NB4 (cell line): ENCODE data around the gene CLTRN.
A peak's percentile ranks its signal among the peaks of the same experiment; 100 is the strongest.

Experiments used
- DNase-seq: peaks from one replicate; pipeline ENCODE4 v3.0.0; 2010; ENCODE audit warnings: low read depth
- H3K4me3 ChIP-seq: one replicate; pipeline ENCODE4 v1.5.1; 2011; ENCODE audit warnings: mild to moderate bottlenecking, low read depth, low read length, moderate library complexity
- CTCF ChIP-seq: IDR thresholded peaks from one replicate; pipeline ENCODE4 v1.5.1; 2012; ENCODE audit warnings: low read depth, low read length
- MAX ChIP-seq: IDR thresholded peaks from 2 replicates; pipeline ENCODE4 v1.6.1; 2011; ENCODE audit warnings: low read depth, low read length
- MYC ChIP-seq: IDR thresholded peaks from 2 replicates; pipeline ENCODE4 v1.6.1; 2011; ENCODE audit warnings: low read depth, low read length
- POLR2A ChIP-seq: IDR thresholded peaks from 2 replicates; pipeline ENCODE4 v1.6.1; 2011; ENCODE audit warnings: mild to moderate bottlenecking; ENCODE audit not compliant: insufficient read length; ENCODE audit errors: extremely low read depth

CLTRN gene

GRCh38 chrX:15678339-15678738 lies 13.7 kb upstream of the CLTRN start:
- no peak for DNase-seq
- no peak overlapping the region for H3K4me3 ChIP-seq
- no peak for TF ChIP-seq MYC
- no peak for TF ChIP-seq MAX
- no peak for TF ChIP-seq CTCF
- no peak for TF ChIP-seq POLR2A

- H3K4me3 ChIP-seq: peak overlapping the region; percentile 94
- TF ChIP-seq CTCF (no peak), MAX (no peak), POLR2A (no peak), MYC (no peak)
- DNase-seq: peak; percentile 31
Measured at GRCh38 chrX:15676886-15677285, 12.3 kb upstream of the CLTRN start.

GRCh38 chrX:15675490-15675921 lies 10.9 kb upstream of the CLTRN start:
- H3K4me3 ChIP-seq: peak overlapping the region; percentile 94
- peak; percentile 79 for DNase-seq
- TF ChIP-seq POLR2A (peak; percentile 4), MYC (peak; percentile 15), MAX (peak; percentile 8; the same call in 1 of the 2 replicates), CTCF (no peak)

- H3K4me3 ChIP-seq: peak overlapping the region; percentile 94
- peak; percentile 38 for TF ChIP-seq POLR2A
- no peak for TF ChIP-seq CTCF
- TF ChIP-seq MYC: peak; percentile 38; the same call in 1 of the 2 replicates
- TF ChIP-seq MAX: peak; percentile 14
- DNase-seq: peak; percentile 90
Measured at GRCh38 chrX:15674841-15675489, 10.4 kb upstream of the CLTRN start.

GRCh38 chrX:15674514-15674840 lies 9.9 kb upstream of the CLTRN start:
- TF ChIP-seq MYC (no peak), CTCF (no peak), POLR2A (no peak), MAX (peak; percentile 68; the same call in 1 of the 2 replicates)
- H3K4me3 ChIP-seq: peak overlapping the region; percentile 94
- no peak for DNase-seq
